Body of pancreas (tissue), 4 donors: ENCODE measurements around the gene ATP5F1A.

Experiments used
- CTCF ChIP-seq, 7 experiments: fragments of 450-650 bp in 4 of 7; fragments of 200-600 bp in 3 of 7; sonication (generic) in 3 of 7; IDR thresholded peaks; one replicate each; pipeline ENCODE4 v1.5.1; 2016 to 2019; ENCODE audit warnings: antibody characterized with exemption in 7 of 7
- POLR2A ChIP-seq, 3 donors: fragments of 450-650 bp; IDR thresholded peaks; one replicate each; pipeline ENCODE4 v1.6.1; 2016; ENCODE audit warnings: antibody characterized with exemption in 3 of 3, mild to moderate bottlenecking in 2 of 3

DNA sequence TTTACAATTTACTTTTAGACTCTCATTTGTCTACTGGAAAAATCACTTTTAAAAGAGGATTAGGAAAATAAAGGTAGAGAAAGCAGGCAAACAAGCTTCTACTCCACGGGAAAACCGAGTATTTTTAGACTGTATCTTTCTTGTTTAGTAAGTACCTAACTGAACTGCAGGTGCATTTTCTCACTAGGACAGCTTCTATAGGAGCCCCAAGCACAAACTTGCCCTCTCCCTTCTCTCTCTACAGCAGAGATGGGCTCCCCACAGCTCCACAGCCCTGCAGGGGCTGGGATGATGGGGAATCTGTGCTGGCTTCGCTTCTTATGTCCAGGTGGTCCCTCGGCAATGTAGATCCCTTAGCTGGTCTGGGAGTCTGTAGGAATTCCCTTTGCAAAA, 42.3 kb downstream of the ATP5F1A start:
- TF ChIP-seq CTCF (IDR thresholded peaks at IDR 0.05) (no peak), POLR2A (IDR thresholded peaks at IDR 0.05) (no peak)
